ENCODE data around the gene TPP1. TPM values are rescaled to one million over a fixed set of nuclear protein-coding genes. Genes with fewer than 3 reads are reported as not detected.

The TPP1 gene
- polyA plus RNA-seq, 3 donors: 218 to 359 (median 271) TPM

DNA sequence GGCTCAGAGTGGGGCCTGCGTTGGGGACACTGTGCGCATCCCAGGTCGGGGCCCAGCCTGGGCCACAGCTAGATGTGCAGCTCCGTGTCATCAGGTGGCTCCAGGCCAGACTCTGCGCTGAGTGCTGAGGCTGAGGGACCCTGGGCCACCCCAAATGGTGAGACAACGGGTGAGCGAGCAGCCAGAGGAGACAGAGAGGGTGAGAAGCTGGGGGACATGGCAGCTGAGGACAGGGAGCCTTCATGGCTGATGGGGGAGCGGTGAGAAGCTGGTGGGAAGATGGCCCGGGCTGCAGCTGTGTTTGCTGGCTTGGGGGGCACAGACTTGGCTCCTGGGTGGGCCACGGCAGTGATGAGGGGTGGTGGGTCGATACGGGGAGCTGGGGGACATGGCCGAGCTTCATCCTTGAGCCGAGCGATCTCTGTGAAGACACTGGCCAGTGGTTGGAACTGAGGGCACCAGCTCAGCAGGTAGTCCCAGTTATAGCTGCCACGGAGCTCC, 2.5 kb upstream of the TPP1 start:
- TF ChIP-seq, protein P1, sequence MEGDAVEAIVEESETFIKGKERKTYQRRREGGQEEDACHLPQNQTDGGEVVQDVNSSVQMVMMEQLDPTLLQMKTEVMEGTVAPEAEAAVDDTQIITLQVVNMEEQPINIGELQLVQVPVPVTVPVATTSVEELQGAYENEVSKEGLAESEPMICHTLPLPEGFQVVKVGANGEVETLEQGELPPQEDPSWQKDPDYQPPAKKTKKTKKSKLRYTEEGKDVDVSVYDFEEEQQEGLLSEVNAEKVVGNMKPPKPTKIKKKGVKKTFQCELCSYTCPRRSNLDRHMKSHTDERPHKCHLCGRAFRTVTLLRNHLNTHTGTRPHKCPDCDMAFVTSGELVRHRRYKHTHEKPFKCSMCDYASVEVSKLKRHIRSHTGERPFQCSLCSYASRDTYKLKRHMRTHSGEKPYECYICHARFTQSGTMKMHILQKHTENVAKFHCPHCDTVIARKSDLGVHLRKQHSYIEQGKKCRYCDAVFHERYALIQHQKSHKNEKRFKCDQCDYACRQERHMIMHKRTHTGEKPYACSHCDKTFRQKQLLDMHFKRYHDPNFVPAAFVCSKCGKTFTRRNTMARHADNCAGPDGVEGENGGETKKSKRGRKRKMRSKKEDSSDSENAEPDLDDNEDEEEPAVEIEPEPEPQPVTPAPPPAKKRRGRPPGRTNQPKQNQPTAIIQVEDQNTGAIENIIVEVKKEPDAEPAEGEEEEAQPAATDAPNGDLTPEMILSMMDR (IDR thresholded peaks at IDR 0.05): no peak
- Mint-ChIP-seq H3K9me3 (peaks cover 0 to 2% (median 0%) of the 10 kb centered on the region in 7 donors), H3K36me3 (no peaks in the 10 kb centered on the region), H3K4me3 (no peak overlapping the region), H3K4me1 (peaks cover 2% of the 10 kb centered on the region), H3K27me3 (ENCODE audit: low read depth in 3 of 3) (no peaks in the 10 kb centered on the region), H3K27ac (peak overlapping the region in 1 of 7 donors; percentile 61)
- H3K4me2 ChIP-seq (replicated peaks; ENCODE audit: extremely low read depth, low read length, poor library complexity, severe bottlenecking): no peak overlapping the region
- H4K20me1 ChIP-seq (ENCODE audit: insufficient read depth, low read length): peaks cover 11% of the 10 kb centered on the region
- no peak for DNase-seq
- H3K27ac ChIP-seq (ENCODE audit: low read depth in 1 of 2, low read length in 2 of 2): no peak overlapping the region
- peaks cover 31 to 38% of the 10 kb centered on the region in 2 donors for H3K4me1 ChIP-seq (ENCODE audit: control insufficient read depth in 1 of 2, insufficient read depth in 2 of 2, low read length in 2 of 2)
- intact Hi-C loops (cut with micrococcal nuclease): no loop called here
- WGBS (ENCODE audit: insufficient coverage): 95% methylated on average over 16 of the region's 16 CpGs
- no peak overlapping the region for H3K4me3 ChIP-seq (replicated peaks in 1 of 3; ENCODE audit: low read depth in 2 of 3, low read length in 3 of 3)
- H3K27me3 ChIP-seq (ENCODE audit: control insufficient read depth in 2 of 2, insufficient read depth in 2 of 2, low read length in 2 of 2): no peaks in the 10 kb centered on the region
- no peak overlapping the region for H3K9ac ChIP-seq (ENCODE audit: insufficient read depth, low read length, poor library complexity, severe bottlenecking)
- peaks cover 2 to 7% of the 10 kb centered on the region in 2 donors for H3K36me3 ChIP-seq (replicated peaks in 1 of 2; ENCODE audit: control insufficient read depth in 1 of 2, insufficient read depth in 2 of 2, low read length in 2 of 2)
- no peak overlapping the region for H2AFZ ChIP-seq (ENCODE audit: insufficient read depth, low read depth, low read length, poor library complexity, severe bottlenecking)
- no peaks in the 10 kb centered on the region for H3K9me3 ChIP-seq (replicated peaks in 1 of 2; ENCODE audit: control insufficient read depth in 1 of 2, insufficient read depth in 1 of 2, low read length in 2 of 2)
- H3K79me2 ChIP-seq (ENCODE audit: insufficient read depth, low read length): peaks cover 25% of the 10 kb centered on the region

DNA sequence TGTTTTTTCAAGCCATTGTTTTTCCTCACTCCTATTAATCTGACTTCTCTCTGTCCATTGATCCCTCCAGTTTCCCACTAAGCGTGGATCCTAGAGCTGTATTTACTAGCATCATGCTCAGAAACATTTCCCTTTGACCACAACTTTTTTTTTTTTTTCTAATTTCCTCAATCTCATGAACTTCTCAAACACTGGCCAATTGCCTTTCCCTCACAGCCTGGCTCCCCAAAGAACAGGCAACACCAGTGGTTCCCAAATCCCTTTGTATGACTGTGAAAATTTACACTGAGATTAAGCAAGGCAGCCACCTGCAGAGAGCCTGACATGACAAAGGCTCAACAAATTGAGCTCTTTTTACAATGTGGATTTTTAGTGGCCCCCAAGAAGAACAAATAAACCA, 1.4 kb upstream of the TPP1 start:
- no peaks in the 10 kb centered on the region for H3K9me3 ChIP-seq (replicated peaks in 1 of 2; ENCODE audit: control insufficient read depth in 1 of 2, insufficient read depth in 1 of 2, low read length in 2 of 2)
- no peaks in the 10 kb centered on the region for H3K9me3 Mint-ChIP-seq
- intact Hi-C loops (cut with micrococcal nuclease): no loop called here
- H3K9ac ChIP-seq (ENCODE audit: insufficient read depth, low read length, poor library complexity, severe bottlenecking): no peak overlapping the region
- H3K27me3 ChIP-seq (ENCODE audit: control insufficient read depth in 2 of 2, insufficient read depth in 2 of 2, low read length in 2 of 2): no peaks in the 10 kb centered on the region
- H2AFZ ChIP-seq (ENCODE audit: insufficient read depth, low read depth, low read length, poor library complexity, severe bottlenecking): no peak overlapping the region
- no peak overlapping the region for H3K4me2 ChIP-seq (replicated peaks; ENCODE audit: extremely low read depth, low read length, poor library complexity, severe bottlenecking)
- no peak overlapping the region for H3K4me3 ChIP-seq (replicated peaks in 1 of 3; ENCODE audit: low read depth in 2 of 3, low read length in 3 of 3)
- H3K79me2 ChIP-seq (ENCODE audit: insufficient read depth, low read length): peaks cover 37% of the 10 kb centered on the region
- no peak overlapping the region for H3K4me3 Mint-ChIP-seq
- no peaks in the 10 kb centered on the region for H3K27me3 Mint-ChIP-seq (ENCODE audit: low read depth in 3 of 3)
- peaks cover 13% of the 10 kb centered on the region for H3K4me1 Mint-ChIP-seq
- DNase-seq: peak in 2 of 3 donors; percentile 40 to 68
- H3K27ac Mint-ChIP-seq: no peak overlapping the region
- no peaks in the 10 kb centered on the region for H3K36me3 Mint-ChIP-seq
- peak overlapping the region in 1 of 2 donors; percentile 50 for H3K27ac ChIP-seq (ENCODE audit: low read depth in 1 of 2, low read length in 2 of 2)
- no CpG with 5 or more reads among the region's 1 CpG for WGBS (ENCODE audit: insufficient coverage)
- peaks cover 13 to 18% of the 10 kb centered on the region in 2 donors for H3K36me3 ChIP-seq (replicated peaks in 1 of 2; ENCODE audit: control insufficient read depth in 1 of 2, insufficient read depth in 2 of 2, low read length in 2 of 2)
- TF ChIP-seq, protein P1 (IDR thresholded peaks at IDR 0.05): no peak
- H3K4me1 ChIP-seq (ENCODE audit: control insufficient read depth in 1 of 2, insufficient read depth in 2 of 2, low read length in 2 of 2): peaks cover 34 to 47% of the 10 kb centered on the region in 2 donors
- H4K20me1 ChIP-seq (ENCODE audit: insufficient read depth, low read length): peaks cover 19% of the 10 kb centered on the region
